KMS-11 (cell line): ENCODE data around the gene FAM171A2.

ENCODE experiments used
- H2AFZ ChIP-seq: fragments of 200-600 bp; sonication (generic); 2 replicates; pipeline ENCODE4 v1.6.1; 2016; ENCODE audit warnings: antibody characterized with exemption, mixed run types, low read depth
- H3K27ac ChIP-seq: fragments of 200-600 bp; sonication (generic); 2 replicates; pipeline ENCODE4 v1.6.1; 2016; ENCODE audit warnings: mild to moderate bottlenecking, mixed run types
- H3K27me3 ChIP-seq: fragments of 200-600 bp; sonication (generic); 2 replicates; pipeline ENCODE4 v1.6.1; 2017; ENCODE audit warnings: mild to moderate bottlenecking, low read depth, mixed run types, moderate library complexity; ENCODE audit not compliant: insufficient read depth
- H3K36me3 ChIP-seq: fragments of 200-600 bp; sonication (generic); 2 replicates; pipeline ENCODE4 v1.6.1; 2017; ENCODE audit warnings: mild to moderate bottlenecking, mixed run types; ENCODE audit not compliant: insufficient read depth
- H3K4me1 ChIP-seq: fragments of 200-600 bp; sonication (generic); 2 replicates; pipeline ENCODE4 v1.6.1; 2016; ENCODE audit warnings: mild to moderate bottlenecking, low read depth, mixed run types; ENCODE audit not compliant: poor library complexity, severe bottlenecking
- H3K4me2 ChIP-seq: fragments of 200-600 bp; sonication (generic); 2 replicates; pipeline ENCODE4 v1.7.0; 2016; ENCODE audit warnings: mild to moderate bottlenecking, mixed run types
- H3K4me3 ChIP-seq: fragments of 200-600 bp; sonication (generic); IDR thresholded peaks from 2 replicates; pipeline ENCODE4 v1.6.1; 2017; ENCODE audit warnings: low read depth, low read length, mixed read lengths; ENCODE audit not compliant: insufficient read depth
- H3K79me2 ChIP-seq: fragments of 200-600 bp; sonication (generic); 2 replicates; pipeline ENCODE4 v1.6.1; 2016; ENCODE audit warnings: low read depth, mixed run types; ENCODE audit not compliant: insufficient read depth
- H3K9ac ChIP-seq: fragments of 200-600 bp; sonication (generic); 2 replicates; pipeline ENCODE4 v1.6.1; 2016; ENCODE audit warnings: mild to moderate bottlenecking, mixed run types
- H4K20me1 ChIP-seq: fragments of 200-600 bp; sonication (generic); 2 replicates; pipeline ENCODE4 v1.6.1; 2016; ENCODE audit warnings: mild to moderate bottlenecking, mixed run types; ENCODE audit not compliant: insufficient read depth
- CTCF ChIP-seq: fragments of 200-600 bp; sonication (generic); conservative IDR thresholded peaks from 2 replicates; pipeline ENCODE4 v1.6.1; 2017; ENCODE audit warnings: low read depth, mild to moderate bottlenecking, antibody characterized with exemption, low read length, moderate library complexity, mixed read lengths

The FAM171A2 gene

GRCh38 chr17:44387804-44388203 is 24.2 kb upstream of the FAM171A2 start:
- Histone ChIP-seq H3K4me3 (no peak overlapping the region), H3K9ac (no peak overlapping the region), H3K4me1 (peaks cover 6% of the 10 kb centered on the region), H3K79me2 (no peaks in the 10 kb centered on the region), H3K27me3 (peaks cover 6% of the 10 kb centered on the region; the same call in 1 of the 2 replicates), H3K36me3 (no peaks in the 10 kb centered on the region), H4K20me1 (no peaks in the 10 kb centered on the region), H2AFZ (no peak overlapping the region), H3K27ac (no peak overlapping the region), H3K4me2 (no peak overlapping the region)
- TF ChIP-seq CTCF, result no peak

DNA sequence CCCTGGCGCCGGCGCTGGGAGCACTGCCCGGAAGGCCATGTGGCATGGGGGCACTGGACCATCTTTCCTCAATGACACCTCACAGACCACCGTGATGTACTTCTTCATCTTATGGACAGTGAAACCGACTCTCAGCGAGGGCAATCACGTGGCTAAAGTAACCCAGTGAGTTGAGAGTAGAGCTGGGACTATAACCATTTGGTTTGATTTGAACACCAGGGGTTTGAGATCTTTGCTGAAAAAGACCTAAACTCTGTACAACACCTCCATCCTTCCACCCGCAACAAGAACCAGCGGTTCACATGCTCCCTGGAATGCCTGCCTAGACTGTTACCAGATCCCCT is 22.5 kb upstream of the FAM171A2 start:
- Histone ChIP-seq H4K20me1 (no peaks in the 10 kb centered on the region), H3K9ac (no peak overlapping the region), H3K4me1 (peaks cover 6% of the 10 kb centered on the region), H3K79me2 (no peaks in the 10 kb centered on the region), H3K4me2 (no peak overlapping the region), H3K36me3 (no peaks in the 10 kb centered on the region), H3K27me3 (peaks cover 23% of the 10 kb centered on the region; the same call in 1 of the 2 replicates), H2AFZ (peak overlapping the region; percentile 99; the same call in 1 of the 2 replicates), H3K4me3 (no peak overlapping the region), H3K27ac (no peak overlapping the region)
- TF ChIP-seq CTCF, result no peak

GRCh38 chr17:44385287-44386181 is 21.9 kb upstream of the FAM171A2 start:
- H3K27me3 ChIP-seq, result peaks cover 29% of the 10 kb centered on the region; the same call in 1 of the 2 replicates
- no peak overlapping the region for H3K4me3 ChIP-seq
- peak overlapping the region; percentile 99 for H2AFZ ChIP-seq
- no peaks in the 10 kb centered on the region for H4K20me1 ChIP-seq
- peak overlapping the region; percentile 56; the same call in 1 of the 2 replicates for H3K9ac ChIP-seq
- peaks cover 6% of the 10 kb centered on the region for H3K4me1 ChIP-seq
- no peaks in the 10 kb centered on the region for H3K79me2 ChIP-seq
- TF ChIP-seq CTCF, result no peak
- no peak overlapping the region for H3K27ac ChIP-seq
- peak overlapping the region; percentile 91 for H3K4me2 ChIP-seq
- H3K36me3 ChIP-seq, result no peaks in the 10 kb centered on the region

DNA sequence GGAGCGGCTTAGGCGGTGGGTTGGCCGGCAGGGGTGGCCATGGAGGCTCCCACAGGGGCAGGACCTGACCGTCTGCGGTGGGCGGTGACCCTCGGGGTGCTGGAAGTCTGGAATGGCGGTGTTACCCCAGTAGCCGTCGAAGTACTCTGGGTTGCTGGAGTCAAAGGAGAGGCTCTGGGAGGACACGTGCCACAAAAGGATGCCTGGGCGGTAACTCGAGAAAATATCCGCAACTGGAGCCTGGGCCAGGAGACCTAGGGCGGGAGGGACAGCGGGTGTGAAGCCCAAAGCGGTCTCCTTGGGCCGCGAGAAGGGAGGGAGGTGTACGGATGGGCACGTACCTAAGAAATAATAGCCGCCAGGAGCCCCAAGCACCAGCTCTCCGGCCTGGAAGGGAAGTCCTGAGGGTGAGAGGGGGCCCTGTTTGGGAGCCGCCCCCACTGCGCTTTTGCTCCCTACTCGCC is 21.2 kb upstream of the FAM171A2 start:
- Histone ChIP-seq H2AFZ (peak overlapping the region; percentile 99), H4K20me1 (no peaks in the 10 kb centered on the region), H3K4me3 (no peak overlapping the region), H3K27me3 (peaks cover 35% of the 10 kb centered on the region; the same call in 1 of the 2 replicates), H3K79me2 (no peaks in the 10 kb centered on the region), H3K4me1 (peaks cover 6% of the 10 kb centered on the region), H3K27ac (no peak overlapping the region), H3K4me2 (peak overlapping the region; percentile 91), H3K9ac (no peak overlapping the region; the same call in 1 of the 2 replicates), H3K36me3 (no peaks in the 10 kb centered on the region)
- no peak for TF ChIP-seq CTCF
